Ovary (tissue), 9 donors: ENCODE measurements around the gene AJUBA. TPM values are rescaled to one million over a fixed set of nuclear protein-coding genes. Genes with fewer than 3 reads are reported as not detected.
"Not testable (repeated sequence)": the region's sequence is repeated elsewhere in the genome, so short reads cannot be mapped to it uniquely, and the experiment has no call there.

Experiments used
- DNase-seq, 5 donors: peaks; one replicate each; pipeline ENCODE4 v3.0.0-alpha.2; 2019 to 2020
- H3K27ac ChIP-seq, 2 donors: fragments of 200-600 bp; one replicate each; pipeline versions ENCODE4 v1.5.1 to v1.8.0; 2019 to 2022
- H3K27me3 ChIP-seq: fragments of 200-600 bp; one replicate; pipeline ENCODE4 v1.8.0; 2022
- H3K36me3 ChIP-seq: fragments of 200-600 bp; sonication (generic); one replicate; pipeline ENCODE4 v1.5.1; 2019
- H3K4me1 ChIP-seq: one replicate; pipeline ENCODE4 v1.8.1; 2013; ENCODE audit warnings: mild to moderate bottlenecking, moderate library complexity; ENCODE audit not compliant: insufficient read depth
- H3K4me3 ChIP-seq: fragments of 200-600 bp; sonication (generic); one replicate; pipeline ENCODE4 v1.5.1; 2017
- H3K9me3 ChIP-seq, 2 donors: fragments of 200-600 bp in 1 of 2; sonication (generic) in 1 of 2; one replicate each; pipeline versions ENCODE4 v1.5.1 to v1.8.1; 2013 to 2019; ENCODE audit warnings: mild to moderate bottlenecking in 1 of 2, moderate library complexity in 1 of 2
- CTCF ChIP-seq, 3 donors: fragments of 450-650 bp in 2 of 3; fragments of 200-600 bp in 1 of 3; IDR thresholded peaks; one replicate each; pipeline versions ENCODE4 v1.5.1 to v1.8.0; 2016 to 2022; ENCODE audit warnings: antibody characterized with exemption in 3 of 3, mild to moderate bottlenecking in 1 of 3
- EP300 ChIP-seq: sonication (generic); formaldehyde crosslinking; IDR thresholded peaks from one replicate; pipeline ENCODE4 v1.6.1; 2017; ENCODE audit warnings: antibody characterized with exemption
- POLR2A ChIP-seq: fragments of 450-650 bp; IDR thresholded peaks from one replicate; pipeline ENCODE4 v1.6.1; 2017; ENCODE audit warnings: antibody characterized with exemption, mild to moderate bottlenecking, moderate library complexity
- WGBS, 3 donors: extraction: QIAGEN DNeasy Blood & Tissue Kit in 1 of 3; methylation state at CpG; one replicate each; pipeline versions ENCODE4 v1.1.5 to v1.1.7; 2013 to 2017; 5-methylcytosine and 5-hydroxymethylcytosine counted together
- intact Hi-C, 4 donors: fragments of 100-400 bp; cut with DNase I; formaldehyde crosslinking; loops; one replicate each; pipeline versions ENCODE4 v1.11.0 to v1.15.1; 2022 to 2023
- polyA plus RNA-seq, 2 donors: library from polyadenylated mRNA; stranded (reverse); fragments of 200-250 nt in 1 of 2; fragments of 350-450 nt in 1 of 2; fragmentation: Illumina TruSeq in 1 of 2; extraction: RNeasy Lipid Tissue Mini Kit (QIAGEN cat#74804) in 1 of 2; gene quantifications; one replicate each; pipeline ENCODE4 v1.2.3, GENCODE V29; 2013 to 2014
- total RNA-seq, 7 donors: library from RNA; depleted of rRNA in 2 of 7; stranded (reverse); fragments of >200 nt in 2 of 7; fragmentation: NEBNext Ultra II Directional in 3 of 7; extraction: Animal tissue kit (Norgen Biotek cat#: 25700) in 3 of 7; gene quantifications; one replicate each; pipeline versions ENCODE4 v1.1.0 to v1.2.4, GENCODE V29; 2016 to 2023
- donor health status: DM: no; HTN: no; CAD: no; lungs with moderate emphysema.
- donor health status: DM: no; HTN: no; CAD: no.
- donor health status: Bipolar disorder and iron deficiency.
- donor health status: DM: yes; HTN: yes; CAD: no.
- donor health status: DM: no; HTN: no; CAD: no.
- donor health status: DM: yes; HTN: yes; CAD: no.

Gene AJUBA
- total and polyA plus RNA-seq, 9 donors, result 11.2 to 34.5 (median 19.1) TPM

DNA sequence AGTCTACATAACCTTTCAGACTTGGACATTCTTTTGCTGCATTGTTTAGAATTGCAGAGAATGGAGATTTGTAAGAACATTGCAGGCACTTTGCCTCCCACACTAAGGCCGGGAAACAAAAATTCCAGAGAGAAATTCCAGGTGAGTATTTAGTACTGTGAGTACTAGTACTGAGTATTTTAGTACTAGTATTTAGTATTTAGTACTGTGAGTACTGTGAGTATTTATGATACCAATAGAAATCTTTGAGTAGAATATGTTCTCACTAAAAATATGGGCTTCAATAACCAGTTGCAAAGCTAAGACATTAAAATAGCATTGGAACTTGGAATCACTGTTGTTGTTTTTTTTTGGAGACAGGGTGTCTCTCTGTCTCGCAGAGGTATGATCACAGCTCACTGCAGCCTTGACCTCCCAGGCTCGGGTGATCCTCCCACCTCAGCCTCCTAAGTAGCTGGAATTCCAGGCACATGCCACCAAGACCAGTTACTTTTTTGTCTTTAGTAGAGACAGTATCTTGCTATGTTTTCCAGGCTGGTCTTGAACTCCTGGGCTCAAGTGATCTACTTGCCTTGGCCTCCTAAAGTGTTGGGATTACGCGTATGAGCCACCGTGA, 20.2 kb downstream of the AJUBA start:
- Histone ChIP-seq H3K27ac (no peak overlapping the region), H3K4me1 (no peaks in the 10 kb centered on the region), H3K27me3 (no peaks in the 10 kb centered on the region), H3K36me3 (no peaks in the 10 kb centered on the region), H3K4me3 (no peak overlapping the region), H3K9me3 (no peaks in the 10 kb centered on the region)
- peak in 1 of 5 donors; percentile 1 for DNase-seq
- no peak for TF ChIP-seq POLR2A
- TF ChIP-seq EP300, result no peak
- TF ChIP-seq CTCF (IDR thresholded peaks at IDR 0.05), result no peak
- 58 to 63% (median 58%) methylated on average over 6 of the region's 6 CpGs for WGBS, 3 donors
- intact Hi-C loops, result no loop called here

- Histone ChIP-seq H3K4me3 (peak overlapping the region; percentile 62), H3K36me3 (no peaks in the 10 kb centered on the region), H3K27me3 (no peaks in the 10 kb centered on the region), H3K4me1 (peaks cover 2% of the 10 kb centered on the region), H3K27ac (peak overlapping the region; percentile 58 to 93), H3K9me3 (no peaks in the 10 kb centered on the region)
- peak in 1 of 5 donors; percentile 11 for DNase-seq
- WGBS, 3 donors, result 6 to 14% (median 12%) methylated on average over 19 of the region's 19 CpGs
- intact Hi-C loops, result no loop called here
- TF ChIP-seq CTCF (IDR thresholded peaks at IDR 0.05), result no peak
- no peak for TF ChIP-seq POLR2A
- TF ChIP-seq EP300, result no peak
These were observed 26.4 kb downstream of the AJUBA start for GRCh38 chr14:22955702-22956569.

DNA sequence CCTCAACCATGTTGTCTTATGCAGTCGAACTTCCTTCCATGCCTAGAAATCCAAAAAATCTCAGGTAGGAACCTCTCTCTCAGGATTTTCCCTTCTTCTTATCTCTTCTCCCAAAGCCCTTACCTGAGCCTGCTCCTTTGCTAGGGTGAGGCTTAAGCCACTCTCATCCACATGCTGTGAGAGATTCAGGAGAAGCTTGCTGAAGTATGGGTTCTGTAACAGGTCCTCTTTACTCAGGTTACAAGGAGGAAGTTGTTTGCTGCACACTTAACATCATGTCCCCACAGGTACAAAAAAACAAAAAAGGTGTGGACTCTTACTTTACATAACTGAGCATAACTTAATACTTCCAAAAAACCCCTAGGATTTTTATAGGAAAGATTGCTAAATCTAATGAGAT, 29.9 kb downstream of the AJUBA start:
- no peak overlapping the region for H3K27ac ChIP-seq
- no peaks in the 10 kb centered on the region for H3K27me3 ChIP-seq
- H3K36me3 ChIP-seq, result no peaks in the 10 kb centered on the region
- no peak for TF ChIP-seq POLR2A
- no peak for TF ChIP-seq CTCF (IDR thresholded peaks at IDR 0.05)
- TF ChIP-seq EP300, result no peak
- H3K4me3 ChIP-seq, result no peak overlapping the region
- intact Hi-C loops, result no loop called here
- H3K4me1 ChIP-seq, result peaks cover 2% of the 10 kb centered on the region
- DNase-seq, result no peak
- no peaks in the 10 kb centered on the region for H3K9me3 ChIP-seq
- WGBS, 3 donors, result 96 to 100% (median 97%) methylated on average over 1 of the region's 1 CpG

- WGBS, 3 donors, result 91 to 93% (median 92%) methylated on average over 8 of the region's 8 CpGs
- peak in 1 of 5 donors; percentile 3 for DNase-seq
- intact Hi-C loops, result not testable (repeated sequence)
These were observed 30.6 kb downstream of the AJUBA start for GRCh38 chr14:22951795-22952194.

GRCh38 chr14:22945642-22946041, 36.7 kb downstream of the AJUBA start:
- intact Hi-C loops, result no loop called here
- H3K4me3 ChIP-seq, result no peak overlapping the region
- 89 to 95% (median 93%) methylated on average over 3 of the region's 3 CpGs for WGBS, 3 donors
- no peak for DNase-seq
- no peak overlapping the region for H3K27ac ChIP-seq
- H3K9me3 ChIP-seq, result no peaks in the 10 kb centered on the region
- no peak for TF ChIP-seq CTCF (IDR thresholded peaks at IDR 0.05)
- TF ChIP-seq EP300, result no peak
- no peak for TF ChIP-seq POLR2A
- H3K36me3 ChIP-seq, result no peaks in the 10 kb centered on the region
- H3K4me1 ChIP-seq, result no peaks in the 10 kb centered on the region
- no peaks in the 10 kb centered on the region for H3K27me3 ChIP-seq

More at GRCh38 chr14:22951795-22952194, 30.6 kb downstream of the AJUBA start:
- H3K36me3 ChIP-seq, H3K4me3 ChIP-seq, H3K4me1 ChIP-seq, H3K27me3 ChIP-seq, H3K9me3 ChIP-seq, H3K27ac ChIP-seq: not testable (repeated sequence)
